Upper lobe of left lung (tissue), 6 donors: ENCODE data around the gene NPIPB12. TPM values are rescaled to one million over a fixed set of nuclear protein-coding genes. Genes with fewer than 3 reads are reported as not detected.
"Not testable (repeated sequence)": the region's sequence is repeated elsewhere in the genome, so short reads cannot be mapped to it uniquely, and the experiment has no call there.

Source experiments
- ATAC-seq, 2 donors: fragments of 200-7000 bp; cut with Tn5 transposase; one replicate each; pipeline ENCODE4 v1.9.1; 2022; ENCODE audit warnings: mild to moderate bottlenecking in 2 of 2, moderate library complexity in 2 of 2; ENCODE audit not compliant: low FRiP score in 2 of 2
- DNase-seq, 2 donors: peaks; one replicate each; pipeline ENCODE4 v3.0.0-alpha.2; 2019 to 2020
- H3K27ac ChIP-seq, 4 donors: fragments of 200-600 bp; sonication (generic); one replicate each; pipeline ENCODE4 v1.5.1; 2016 to 2019
- H3K27me3 ChIP-seq, 4 donors: fragments of 200-600 bp; sonication (generic); one replicate each; pipeline ENCODE4 v1.5.1; 2017 to 2019
- H3K36me3 ChIP-seq, 4 donors: fragments of 200-600 bp; sonication (generic); one replicate each; pipeline ENCODE4 v1.5.1; 2016 to 2019
- H3K4me1 ChIP-seq, 4 donors: fragments of 200-600 bp; sonication (generic); one replicate each; pipeline ENCODE4 v1.5.1; 2018 to 2019
- H3K4me3 ChIP-seq, 4 donors: fragments of 200-600 bp; sonication (generic); one replicate each; pipeline ENCODE4 v1.5.1; 2017 to 2019; ENCODE audit warnings: mild to moderate bottlenecking in 2 of 4, moderate library complexity in 1 of 4
- H3K9me3 ChIP-seq, 4 donors: fragments of 200-600 bp; sonication (generic); one replicate each; pipeline ENCODE4 v1.5.1; 2018 to 2019
- WGBS, 2 donors: methylation state at CpG; one replicate each; pipeline ENCODE4 v1.1.5; 2017 to 2018; 5-methylcytosine and 5-hydroxymethylcytosine counted together
- small RNA-seq, 4 donors: library from RNA; depleted of rRNA; stranded (forward); fragments of <200 nt; gene quantifications; one replicate each; pipeline ENCODE3, GENCODE V24; 2016
- total RNA-seq, 6 donors: library from RNA; depleted of rRNA in 4 of 6; stranded (reverse); fragments of >200 nt in 4 of 6; gene quantifications; one replicate each; pipeline versions ENCODE4 v1.1.0 to v1.2.1, GENCODE V29; 2016 to 2021
- donor health status: DM: no; HTN: no; CAD: no; lungs with moderate emphysema.
- donor health status: DM: no; HTN: yes; CAD: no; lungs with severe emphysema.

NPIPB12 gene
- total RNA-seq, 6 donors from 2014 or later, result 29.2 to 444 (median 50.9) TPM

DNA sequence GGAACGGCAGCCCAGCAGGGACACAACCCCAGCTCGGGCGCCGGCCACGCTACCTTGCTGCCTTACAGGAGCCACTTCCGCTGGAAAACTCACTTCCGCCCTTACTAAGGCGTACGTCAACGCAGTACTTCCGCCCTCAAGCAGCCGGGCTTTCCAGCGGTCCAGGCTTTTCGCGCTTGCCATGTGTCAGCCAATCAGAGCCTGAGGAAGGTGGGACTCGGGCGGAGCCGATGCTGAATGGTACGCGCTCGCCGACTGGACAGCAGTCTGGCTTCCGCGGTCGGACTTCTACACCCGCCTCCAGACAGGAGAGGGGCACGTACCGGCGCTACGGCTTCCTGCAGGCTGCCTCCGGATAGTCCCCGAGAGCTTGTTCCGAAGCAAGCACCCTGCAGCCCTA, 51.9 kb downstream of the NPIPB12 start, which contains the start of the genes BOLA2 and SLX1B:
Gene BOLA2, minus strand, starts transcription at position 83 of the 400 bp plus-strand sequence. CDS start 98 bp downstream, outside the sequence.
Gene SLX1B, plus strand, starts transcription at position 265 of the 400 bp plus-strand sequence.
- peak; percentile 98 for ATAC-seq
- WGBS, 2 donors, result no CpG with 5 or more reads among the region's 33 CpGs
- H3K27me3 ChIP-seq, H3K4me1 ChIP-seq, H3K9me3 ChIP-seq, H3K4me3 ChIP-seq, H3K36me3 ChIP-seq, DNase-seq, H3K27ac ChIP-seq: not testable (repeated sequence)

- H3K27me3 ChIP-seq, H3K27ac ChIP-seq, DNase-seq, H3K36me3 ChIP-seq, H3K4me3 ChIP-seq, H3K9me3 ChIP-seq, H3K4me1 ChIP-seq: not testable (repeated sequence)
- peak; percentile 4 to 23 for ATAC-seq
- no CpG with 5 or more reads among the region's 21 CpGs for WGBS, 2 donors
These were observed 52.5 kb downstream of the NPIPB12 start for GRCh38 chr16:29453754-29454153.

Small RNAs within 50 kb of the gene (small RNA-seq; reads per million reads assigned to genes)
- 0 reads per million in 4 donors for gene AC133555.2

Other genes with a start within 250 kb of the NPIPB12 start
- 1 to 10 TPM in 5 of 6 donors, under 1 TPM in 1; 0.30 to 4.2 (median 1.8) TPM for gene NPIPB11, start 99.7 kb downstream of the NPIPB12 start, total RNA-seq
- 10 to 100 TPM in 4 of 6 donors, 1 to 10 TPM in 2; 3.9 to 19.9 (median 13.1) TPM for gene BOLA2, start 52.1 kb downstream of the NPIPB12 start, total RNA-seq
- gene SLX1B, start 51.9 kb downstream of the NPIPB12 start, total RNA-seq, result 10 to 100 TPM in 4 of 6 donors, 1 to 10 TPM in 1, not detected in 1; 9.6 to 28.0 (median 12.3) TPM
- 10 to 100 TPM in 5 of 6 donors, 1 to 10 TPM in 1; 8.9 to 21.0 (median 16.2) TPM for gene SULT1A4, start 46.5 kb downstream of the NPIPB12 start, total RNA-seq
- 100 to 1,000 TPM in 1 of 6 donors, 10 to 100 TPM in 5; 16.8 to 112 (median 39.7) TPM for gene SPN, start 156.8 kb upstream of the NPIPB12 start, total RNA-seq
- gene QPRT, start 172.8 kb upstream of the NPIPB12 start, total RNA-seq, result 10 to 100 TPM in 3 of 6 donors, 1 to 10 TPM in 3; 4.8 to 17.8 (median 9.8) TPM
- gene C16orf54, start 239.6 kb upstream of the NPIPB12 start, total RNA-seq, result 10 to 100 TPM in 3 of 6 donors, 1 to 10 TPM in 3; 2.4 to 17.3 (median 7.5) TPM